Measurements from ENCODE around the gene GATB. TPM values are rescaled to one million over a fixed set of nuclear protein-coding genes. Genes with fewer than 3 reads are reported as not detected.

GATB gene
- total RNA-seq, 1 donor from 2014 or later: 24.5 TPM

DNA sequence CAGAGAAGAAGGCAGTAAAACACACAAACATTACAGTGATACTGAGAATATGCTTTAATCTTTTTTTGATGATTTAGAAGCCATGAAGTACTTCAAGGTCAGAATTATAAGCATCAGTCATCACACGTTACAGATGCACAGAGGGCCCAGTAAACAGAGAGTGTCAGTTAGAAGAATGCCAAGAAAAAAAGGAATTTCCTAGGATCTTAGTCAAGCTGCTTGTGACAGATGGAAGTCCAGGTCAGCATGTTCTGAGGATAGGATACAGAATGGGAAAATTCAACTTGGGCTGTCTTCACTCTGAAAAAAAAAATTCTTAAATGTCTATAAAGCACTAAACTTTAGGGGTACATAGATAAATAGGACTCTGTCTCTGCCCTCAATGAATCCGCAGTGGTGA lies 38.9 kb downstream of the GATB start:
- H3K27ac Mint-ChIP-seq (ENCODE audit: unreplicated experiment): peak overlapping the region; percentile 90

GRCh38 chr4:151721466-151721865 lies 39.3 kb downstream of the GATB start:
- H3K27me3 Mint-ChIP-seq (ENCODE audit: unreplicated experiment): peaks cover 5% of the 10 kb centered on the region
- H3K4me3 Mint-ChIP-seq (ENCODE audit: unreplicated experiment): peak overlapping the region; percentile 39
- peaks cover 9% of the 10 kb centered on the region for H3K9me3 Mint-ChIP-seq (ENCODE audit: unreplicated experiment)
- no peak for DNase-seq
- H3K27ac Mint-ChIP-seq (ENCODE audit: unreplicated experiment): peak overlapping the region; percentile 90
- peaks cover 53% of the 10 kb centered on the region for H3K4me1 Mint-ChIP-seq (ENCODE audit: low read depth, unreplicated experiment)
- no peak for TF ChIP-seq CTCF (IDR thresholded peaks at IDR 0.05; ENCODE audit: partially characterized antibody, unreplicated experiment)
- H3K36me3 Mint-ChIP-seq (ENCODE audit: unreplicated experiment): no peaks in the 10 kb centered on the region

More for the DNA sequence above, 38.9 kb downstream of the GATB start:
- H3K27me3 Mint-ChIP-seq (ENCODE audit: unreplicated experiment): peaks cover 3% of the 10 kb centered on the region
- H3K36me3 Mint-ChIP-seq (ENCODE audit: unreplicated experiment): no peaks in the 10 kb centered on the region
- peak overlapping the region; percentile 39 for H3K4me3 Mint-ChIP-seq (ENCODE audit: unreplicated experiment)
- no peak for DNase-seq
- peaks cover 9% of the 10 kb centered on the region for H3K9me3 Mint-ChIP-seq (ENCODE audit: unreplicated experiment)
- no peak for TF ChIP-seq CTCF (IDR thresholded peaks at IDR 0.05; ENCODE audit: partially characterized antibody, unreplicated experiment)
- H3K4me1 Mint-ChIP-seq (ENCODE audit: low read depth, unreplicated experiment): peaks cover 50% of the 10 kb centered on the region

DNA sequence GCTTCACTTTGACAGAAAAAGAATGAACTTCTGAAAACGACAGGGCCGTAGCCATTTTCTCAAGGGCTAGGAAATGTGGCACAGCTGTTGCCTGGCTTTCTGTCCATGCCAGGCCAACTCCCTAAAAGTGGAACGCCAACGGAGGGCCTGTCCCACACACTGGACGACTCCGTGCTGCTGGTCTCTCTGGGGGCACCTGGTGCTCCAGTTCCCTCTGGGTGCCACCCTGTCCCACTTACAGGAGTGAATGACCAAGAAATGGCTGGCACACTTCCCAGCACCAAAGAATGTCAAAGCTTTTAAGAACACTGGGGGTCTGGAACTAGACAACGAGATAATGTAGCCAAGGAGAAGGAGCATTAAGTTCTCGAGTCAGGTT lies 40.9 kb downstream of the GATB start:
- TF ChIP-seq CTCF (IDR thresholded peaks at IDR 0.05; ENCODE audit: partially characterized antibody, unreplicated experiment): no peak
- Mint-ChIP-seq H3K27ac (ENCODE audit: unreplicated experiment) (peak overlapping the region; percentile 96), H3K9me3 (ENCODE audit: unreplicated experiment) (peaks cover 9% of the 10 kb centered on the region), H3K4me3 (ENCODE audit: unreplicated experiment) (peak overlapping the region; percentile 18), H3K4me1 (ENCODE audit: low read depth, unreplicated experiment) (peaks cover 64% of the 10 kb centered on the region), H3K36me3 (ENCODE audit: unreplicated experiment) (no peaks in the 10 kb centered on the region), H3K27me3 (ENCODE audit: unreplicated experiment) (peaks cover 7% of the 10 kb centered on the region)
- DNase-seq: no peak

GRCh38 chr4:151718984-151719955 lies 41.5 kb downstream of the GATB start:
- Mint-ChIP-seq H3K4me1 (ENCODE audit: low read depth, unreplicated experiment) (peaks cover 64% of the 10 kb centered on the region), H3K36me3 (ENCODE audit: unreplicated experiment) (no peaks in the 10 kb centered on the region), H3K27me3 (ENCODE audit: unreplicated experiment) (peaks cover 7% of the 10 kb centered on the region), H3K9me3 (ENCODE audit: unreplicated experiment) (peaks cover 9% of the 10 kb centered on the region), H3K4me3 (ENCODE audit: unreplicated experiment) (peak overlapping the region; percentile 44), H3K27ac (ENCODE audit: unreplicated experiment) (peak overlapping the region; percentile 96)
- TF ChIP-seq CTCF (IDR thresholded peaks at IDR 0.05; ENCODE audit: partially characterized antibody, unreplicated experiment): no peak
- DNase-seq: peak; percentile 37

All from glutamatergic neuron (in vitro differentiated cells).